Thymus (tissue), 11 donors: ENCODE measurements around the gene C1orf35. TPM values are rescaled to one million over a fixed set of nuclear protein-coding genes. Genes with fewer than 3 reads are reported as not detected.
A peak's percentile ranks its signal among the peaks of the same experiment; 100 is the strongest.

Source experiments
- DNase-seq, 9 donors: peaks; one replicate each; pipeline ENCODE4 v3.0.0-alpha.2; 2013; ENCODE audit warnings: low spot score in 9 of 9, low read depth in 6 of 9, missing footprints in 1 of 9
- H3K27ac ChIP-seq, 2 donors: one replicate each; pipeline ENCODE4 v1.5.1; 2013; ENCODE audit warnings: control low read depth in 1 of 2, low read depth in 1 of 2, low read length in 1 of 2, mild to moderate bottlenecking in 1 of 2, moderate library complexity in 1 of 2
- H3K27me3 ChIP-seq, 2 donors: one replicate each; pipeline ENCODE4 v1.5.1; 2013; ENCODE audit warnings: low read length in 1 of 2; ENCODE audit not compliant: control insufficient read depth in 2 of 2, insufficient read depth in 1 of 2
- H3K36me3 ChIP-seq, 2 donors: one replicate each; pipeline ENCODE4 v1.5.1; 2013; ENCODE audit warnings: low read length in 1 of 2, mild to moderate bottlenecking in 1 of 2, moderate library complexity in 1 of 2; ENCODE audit not compliant: control insufficient read depth in 2 of 2, insufficient read depth in 2 of 2
- H3K4me1 ChIP-seq, 2 donors: one replicate each; pipeline ENCODE4 v1.5.1; 2013; ENCODE audit warnings: low read length in 2 of 2; ENCODE audit not compliant: control insufficient read depth in 2 of 2, insufficient read depth in 2 of 2
- H3K4me3 ChIP-seq, 2 donors: one replicate each; pipeline ENCODE4 v1.5.1; 2013; ENCODE audit warnings: low read length in 2 of 2, control low read depth in 1 of 2, mild to moderate bottlenecking in 1 of 2
- H3K9me3 ChIP-seq, 2 donors: one replicate each; pipeline ENCODE4 v1.5.1; 2013; ENCODE audit warnings: low read length in 1 of 2, mild to moderate bottlenecking in 1 of 2; ENCODE audit not compliant: control insufficient read depth in 2 of 2, insufficient read depth in 1 of 2
- WGBS: extraction: QIAGEN DNeasy Blood & Tissue Kit; methylation state at CpG from one replicate; pipeline ENCODE4 v1.1.7; 2013; 5-methylcytosine and 5-hydroxymethylcytosine counted together
- polyA plus RNA-seq: library from polyadenylated mRNA; stranded (reverse); fragments of 200-250 nt; gene quantifications from one replicate; pipeline ENCODE4 v1.2.3, GENCODE V29; 2013
- total RNA-seq: library from RNA; stranded (reverse); fragments of 120-200 nt; gene quantifications from one replicate; pipeline ENCODE4 v1.2.4, GENCODE V29; 2013
- donor health status: healthy.

The C1orf35 gene
- total and polyA plus RNA-seq, 2 donors, result 17.5 to 26.1 TPM

DNA sequence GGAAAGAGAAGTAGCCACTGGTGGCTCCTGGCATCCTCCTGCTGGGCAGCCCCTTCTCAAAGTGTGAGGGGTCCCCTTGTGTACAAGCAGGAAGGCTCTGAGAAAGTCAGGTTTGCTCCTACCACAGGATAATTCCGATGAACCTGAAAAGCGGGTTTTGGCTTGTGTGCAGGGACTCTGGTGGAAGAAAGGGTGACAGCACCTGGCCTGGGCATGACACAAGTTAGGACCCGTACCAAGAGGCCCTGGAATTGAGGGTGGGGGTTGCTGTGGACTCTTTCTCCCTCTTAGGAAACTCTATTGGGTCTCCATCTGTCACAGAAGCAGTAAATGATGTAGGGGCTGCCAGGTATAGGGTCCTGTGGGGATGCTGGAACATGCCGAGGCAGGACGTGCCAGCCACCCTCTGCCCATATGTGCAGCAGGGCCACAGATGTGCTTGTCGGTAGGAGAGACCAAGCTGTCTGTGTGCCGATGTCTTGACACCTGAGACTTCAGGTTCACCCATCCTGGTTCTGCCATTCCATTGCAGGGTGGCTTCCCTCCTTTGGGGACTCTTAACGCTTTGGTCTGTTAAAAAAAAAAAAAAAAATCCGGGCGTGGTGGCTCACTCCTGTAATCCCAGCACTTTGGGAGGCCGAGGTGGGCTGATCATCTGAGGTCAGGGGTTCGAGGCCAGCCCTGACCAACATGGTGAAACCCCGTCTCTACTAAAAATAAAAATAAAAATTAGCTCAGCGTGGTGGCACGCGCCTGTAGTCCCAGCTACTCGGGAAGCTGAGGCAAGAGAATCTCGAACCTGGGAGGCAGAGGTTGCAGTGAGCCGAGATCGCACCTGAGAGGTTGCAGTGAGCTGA, 9.8 kb downstream of the C1orf35 start:
- Histone ChIP-seq H3K9me3 (peaks cover 15 to 43% of the 10 kb centered on the region in 2 donors), H3K4me1 (peaks cover 22 to 31% of the 10 kb centered on the region in 2 donors), H3K27me3 (no peaks in the 10 kb centered on the region), H3K36me3 (peaks cover 47 to 67% of the 10 kb centered on the region in 2 donors), H3K4me3 (no peak overlapping the region), H3K27ac (no peak overlapping the region)
- 96% methylated on average over 20 of the region's 20 CpGs for WGBS
- DNase-seq, result no peak

DNA sequence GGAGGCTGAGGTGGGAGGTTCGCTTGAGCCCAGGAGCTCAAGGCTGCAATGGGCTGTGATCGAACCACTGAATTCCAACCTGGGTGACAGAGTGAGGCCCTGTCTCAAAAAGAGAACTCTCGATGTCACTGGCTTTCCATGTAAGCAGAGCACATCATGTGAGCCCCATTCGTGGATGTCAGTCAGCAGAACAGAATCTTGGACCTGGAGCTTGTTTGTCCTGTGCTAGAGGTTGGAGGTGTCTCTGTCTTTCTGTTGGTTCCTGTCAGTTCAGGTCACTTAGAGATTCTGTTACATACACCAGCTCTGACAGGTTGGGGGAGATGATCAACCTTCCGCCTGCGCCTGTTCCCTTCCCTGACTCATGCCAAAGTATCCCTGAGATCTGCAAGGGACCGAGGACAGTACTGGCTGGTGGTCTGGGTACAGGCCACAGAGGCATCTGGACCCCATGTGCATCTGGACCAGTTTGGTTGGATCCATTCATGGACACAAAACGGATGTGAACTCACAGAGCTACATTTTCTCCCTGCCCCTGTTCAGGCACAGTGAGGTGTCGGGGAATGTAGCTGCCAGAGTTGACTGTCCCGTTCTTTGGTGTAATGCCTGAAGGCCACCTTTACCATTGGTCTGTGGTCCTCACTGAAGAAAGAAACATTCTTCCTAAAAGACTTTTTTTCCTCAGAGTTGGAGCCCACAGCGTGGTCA, 10.6 kb downstream of the C1orf35 start:
- H3K4me1 ChIP-seq, result peaks cover 30 to 38% of the 10 kb centered on the region in 2 donors
- peaks cover 15 to 43% of the 10 kb centered on the region in 2 donors for H3K9me3 ChIP-seq
- H3K36me3 ChIP-seq, result peaks cover 47 to 65% of the 10 kb centered on the region in 2 donors
- no peak for DNase-seq
- 95% methylated on average over 11 of the region's 11 CpGs for WGBS
- no peaks in the 10 kb centered on the region for H3K27me3 ChIP-seq
- no peak overlapping the region for H3K27ac ChIP-seq
- H3K4me3 ChIP-seq, result no peak overlapping the region

DNA sequence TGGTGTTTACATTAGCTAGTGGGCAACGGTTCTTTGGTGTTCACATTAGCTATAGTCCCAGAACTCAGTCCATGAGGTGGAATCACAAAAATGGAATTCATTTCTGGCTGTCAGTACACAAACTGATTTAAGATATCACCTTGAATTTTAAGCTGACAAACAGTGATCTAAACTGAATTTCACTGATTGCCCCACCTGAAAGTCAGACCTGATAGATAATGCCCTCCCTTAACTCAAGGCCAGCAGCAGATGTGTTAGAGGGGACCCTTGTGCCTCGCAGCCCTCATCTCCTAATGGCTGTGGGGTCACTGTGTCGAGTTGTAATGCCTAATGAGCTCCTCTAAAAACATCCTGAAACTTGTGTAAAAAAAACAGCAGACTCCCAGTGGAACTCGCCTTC, 12.0 kb downstream of the C1orf35 start:
- Histone ChIP-seq H3K27ac (no peak overlapping the region), H3K9me3 (peaks cover 15 to 39% of the 10 kb centered on the region in 2 donors), H3K4me1 (peaks cover 32 to 45% of the 10 kb centered on the region in 2 donors), H3K27me3 (no peaks in the 10 kb centered on the region), H3K4me3 (no peak overlapping the region), H3K36me3 (peaks cover 36 to 51% of the 10 kb centered on the region in 2 donors)
- DNase-seq, result no peak
- 89% methylated on average over 4 of the region's 4 CpGs for WGBS

DNA sequence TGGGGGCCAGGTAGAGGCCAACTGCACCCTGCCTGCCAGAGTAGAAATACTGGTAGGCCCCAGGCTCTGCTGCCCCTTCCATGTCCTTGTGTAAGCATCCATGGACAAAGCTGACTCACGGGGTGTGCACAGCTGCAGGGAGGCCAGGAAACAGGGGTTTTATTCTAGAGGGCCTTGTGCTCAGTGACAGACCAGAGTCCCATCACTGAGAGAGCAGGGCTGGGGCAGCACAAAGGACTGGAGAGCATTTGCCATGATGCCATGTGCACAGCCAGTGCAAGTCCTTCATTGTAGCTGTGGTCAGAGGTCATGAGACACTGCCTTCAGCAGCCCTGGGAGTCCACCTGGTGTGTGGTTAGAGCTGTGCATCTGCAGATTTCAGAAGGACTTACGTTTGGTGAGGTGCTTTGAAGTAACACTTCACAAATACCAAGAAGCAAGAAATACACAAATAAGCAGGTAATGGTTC, 12.5 kb downstream of the C1orf35 start:
- Histone ChIP-seq H3K27me3 (no peaks in the 10 kb centered on the region), H3K27ac (peak overlapping the region in 1 of 2 donors; percentile 19), H3K9me3 (peaks cover 15 to 36% of the 10 kb centered on the region in 2 donors), H3K4me1 (peaks cover 32 to 49% of the 10 kb centered on the region in 2 donors), H3K4me3 (no peak overlapping the region), H3K36me3 (peaks cover 37 to 47% of the 10 kb centered on the region in 2 donors)
- DNase-seq, result no peak
- WGBS, result 32% methylated on average over 2 of the region's 2 CpGs

DNA sequence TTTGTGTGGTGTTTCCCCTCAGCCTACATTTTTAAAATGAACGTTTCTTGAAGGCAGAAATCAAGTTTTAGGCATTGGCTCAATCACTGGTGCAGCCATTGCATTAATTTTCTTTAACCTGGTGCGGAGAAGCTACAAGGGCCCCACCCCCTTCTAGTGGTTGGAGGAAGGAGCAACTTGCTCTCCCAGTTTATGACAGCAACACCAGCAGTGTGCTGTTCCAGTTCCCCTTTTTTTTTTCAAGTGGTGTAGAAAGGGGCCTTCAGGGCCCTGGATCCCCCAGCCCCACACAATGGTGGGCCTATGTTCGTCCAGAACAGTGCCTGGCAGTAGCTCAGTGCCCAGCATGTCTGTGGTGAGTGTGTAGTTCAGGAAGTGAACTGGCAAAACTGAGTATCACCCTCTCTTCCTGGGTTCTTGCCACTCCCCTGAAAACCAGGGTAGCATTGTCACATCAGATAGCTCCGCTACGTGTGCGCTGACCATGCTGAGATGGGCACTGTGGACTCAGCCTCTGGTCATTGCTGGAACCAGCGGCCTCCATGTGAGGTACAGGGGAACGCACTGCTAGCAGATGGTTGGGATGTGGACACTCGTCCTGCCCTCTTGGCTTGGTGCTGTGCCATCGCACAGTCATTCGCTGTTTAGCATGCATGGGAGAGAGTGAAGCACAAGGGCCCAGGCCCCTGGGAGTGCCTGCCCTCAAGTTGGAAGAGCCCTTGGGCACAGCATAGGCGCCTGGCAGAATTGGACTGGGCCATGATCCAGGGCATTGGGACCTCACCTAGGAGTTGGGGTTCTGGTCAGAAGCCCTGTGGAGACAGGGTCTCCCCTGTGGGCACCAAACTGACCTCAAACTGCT, 13.4 kb downstream of the C1orf35 start:
- H3K27ac ChIP-seq, result no peak overlapping the region

DNA sequence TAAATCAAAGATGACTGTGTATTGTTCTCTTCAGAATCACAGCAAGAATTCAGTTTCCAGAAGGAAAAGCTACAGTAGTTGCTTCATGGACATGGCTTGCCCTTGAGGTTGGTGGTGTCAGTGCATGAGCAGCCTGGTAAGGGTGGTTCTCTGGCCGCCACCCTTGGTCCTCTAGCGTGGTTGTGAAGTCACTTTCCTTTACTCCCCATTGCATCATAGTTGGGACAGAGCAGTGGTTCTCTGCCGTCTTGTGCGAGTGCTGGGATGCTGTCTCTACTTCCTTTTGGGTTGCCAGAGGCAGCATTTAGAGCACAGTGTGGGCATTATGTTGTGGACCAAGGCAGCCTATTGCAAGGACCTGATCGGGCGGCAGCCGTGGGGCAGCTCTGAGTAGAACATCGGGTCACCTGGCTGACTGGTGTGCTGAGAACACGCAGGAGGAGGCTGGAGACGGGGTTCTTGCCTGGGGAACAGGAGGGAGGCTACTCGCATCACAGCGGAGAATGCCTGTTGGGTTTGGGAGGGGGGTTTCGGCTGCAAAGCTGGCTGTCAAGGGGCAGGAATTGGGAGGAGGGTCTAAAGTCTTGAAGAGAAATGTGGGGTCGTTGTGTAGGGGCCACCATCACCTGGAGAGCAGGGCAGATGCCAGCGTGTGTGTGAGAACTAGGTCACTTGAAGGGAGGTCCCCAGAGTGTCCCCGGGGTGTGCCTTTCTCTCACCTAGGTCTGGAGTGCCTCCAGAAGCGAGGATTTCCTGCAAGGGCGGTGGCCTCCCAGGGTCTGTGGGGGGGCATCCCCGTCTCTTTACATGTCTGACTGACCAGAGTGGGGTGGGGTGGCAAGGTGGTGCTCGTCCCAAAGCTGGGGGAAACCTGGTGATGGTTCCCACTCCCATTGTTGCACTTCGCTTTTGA, 14.3 kb downstream of the C1orf35 start:
- no peak for DNase-seq
- 88% methylated on average over 21 of the region's 21 CpGs for WGBS

More for the DNA sequence above, 13.4 kb downstream of the C1orf35 start:
- no peak overlapping the region for H3K4me3 ChIP-seq
- 72% methylated on average over 12 of the region's 12 CpGs for WGBS
- DNase-seq, result no peak
- H3K4me1 ChIP-seq, result peaks cover 35 to 58% of the 10 kb centered on the region in 2 donors
- peaks cover 38 to 40% of the 10 kb centered on the region in 2 donors for H3K36me3 ChIP-seq
- H3K27me3 ChIP-seq, result no peaks in the 10 kb centered on the region
- peaks cover 10 to 27% of the 10 kb centered on the region in 2 donors for H3K9me3 ChIP-seq

DNA sequence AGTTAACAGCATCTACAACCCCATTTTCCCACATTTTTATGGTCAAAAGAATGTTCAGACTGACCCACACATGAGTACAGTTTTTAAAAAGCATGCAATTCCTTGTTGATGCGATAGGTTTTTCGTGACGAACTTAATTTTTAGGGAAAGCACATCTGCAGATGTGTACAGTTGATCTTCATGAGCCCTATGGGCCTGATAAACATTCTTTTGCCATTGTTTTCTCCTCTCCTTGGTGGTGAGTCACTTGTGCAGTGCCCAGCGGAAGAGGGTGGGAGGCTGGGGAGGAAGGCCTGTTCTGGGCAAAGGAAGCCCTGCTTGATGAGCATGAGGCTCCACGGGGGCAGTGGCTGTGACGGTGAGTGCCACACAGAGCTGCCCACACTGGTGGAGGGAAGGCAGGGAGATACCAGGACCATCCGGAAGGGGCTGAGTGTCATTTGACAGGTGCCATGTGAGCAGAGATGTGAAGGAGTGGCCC, 15.3 kb downstream of the C1orf35 start:
- no peak overlapping the region for H3K4me3 ChIP-seq
- peak overlapping the region in 1 of 2 donors; percentile 26 for H3K27ac ChIP-seq
- peaks cover 0 to 8% of the 10 kb centered on the region in 2 donors for H3K9me3 ChIP-seq
- 71% methylated on average over 7 of the region's 7 CpGs for WGBS
- H3K36me3 ChIP-seq, result peaks cover 33 to 38% of the 10 kb centered on the region in 2 donors
- H3K27me3 ChIP-seq, result no peaks in the 10 kb centered on the region
- H3K4me1 ChIP-seq, result peaks cover 45 to 67% of the 10 kb centered on the region in 2 donors
- DNase-seq, result no peak

More for the DNA sequence above, 14.3 kb downstream of the C1orf35 start:
- Histone ChIP-seq H3K36me3 (peaks cover 38 to 41% of the 10 kb centered on the region in 2 donors), H3K4me1 (peaks cover 44 to 67% of the 10 kb centered on the region in 2 donors), H3K27me3 (no peaks in the 10 kb centered on the region), H3K4me3 (no peak overlapping the region), H3K27ac (no peak overlapping the region), H3K9me3 (peaks cover 2 to 18% of the 10 kb centered on the region in 2 donors)
